HepG2 (cell line): Measurements from ENCODE around the gene ZNF821.

Source experiments
- CEBPB ChIP-seq: IDR thresholded peaks from 2 replicates; pipeline ENCODE4 v1.6.1; 2011; ENCODE audit warnings: low read depth, low read length, improper control_type of control experiment, borderline replicate concordance
- GABPA ChIP-seq, 2 experiments: IDR thresholded peaks; 2 replicates each; pipeline ENCODE4 v1.6.1; 2011 to 2016; ENCODE audit warnings: low read depth in 2 of 2, low read length in 1 of 2, missing biosample characterization in 1 of 2, missing genetic modification characterization in 1 of 2
- GTF3A ChIP-seq: sonication (generic); formaldehyde crosslinking; conservative IDR thresholded peaks from 2 replicates; pipeline ENCODE4 v1.4.0; 2020; ENCODE audit warnings: mild to moderate bottlenecking, missing genetic modification reagents
- MAFK ChIP-seq, 2 experiments: IDR thresholded peaks in 1 of 2; conservative IDR thresholded peaks in 1 of 2; 2 replicates each; pipeline ENCODE4 v1.6.1; 2011; ENCODE audit warnings: improper control_type of control experiment in 2 of 2, low read length in 2 of 2
- PBX3 ChIP-seq: sonication (generic); formaldehyde crosslinking; IDR thresholded peaks from 2 replicates; pipeline ENCODE4 v1.8.1; 2023; ENCODE audit warnings: missing genetic modification reagents, inconsistent platforms, borderline replicate concordance
- TAF1 ChIP-seq: sonication (generic); formaldehyde crosslinking; IDR thresholded peaks from 2 replicates; pipeline ENCODE4 v1.4.0; 2020; ENCODE audit warnings: missing genetic modification reagents
- TCF7L2 ChIP-seq: IDR thresholded peaks from 2 replicates; pipeline ENCODE4 v1.6.1; 2011; ENCODE audit warnings: mild to moderate bottlenecking, low read depth, low read length, moderate library complexity
- ZNF121 ChIP-seq: sonication (generic); formaldehyde crosslinking; IDR thresholded peaks from 2 replicates; pipeline ENCODE4 v1.5.0; 2020; ENCODE audit warnings: mild to moderate bottlenecking, missing genetic modification reagents
- ZNF788 ChIP-seq: sonication (generic); formaldehyde crosslinking; IDR thresholded peaks from 2 replicates; pipeline ENCODE4 v1.5.0; 2020; ENCODE audit warnings: mild to moderate bottlenecking, missing genetic modification reagents, borderline replicate concordance

GRCh38 chr16:71903608-71904007 is 19.6 kb upstream of the ZNF821 start:
- TF ChIP-seq GTF3A (no peak), TAF1 (no peak), TCF7L2 (no peak), ZNF121 (CRISPR knock-in tag) (no peak), CEBPB (no peak), ZNF788 (CRISPR knock-in tag) (no peak), MAFK (conservative IDR thresholded peaks at IDR 0.05 in 1 of 2, IDR thresholded peaks at IDR 0.05 in 1 of 2; ENCODE audit: low read length in 2 of 2) (no peak), GABPA (IDR thresholded peaks at IDR 0.05; ENCODE audit: low read depth, low read length) (no peak), GABPA (CRISPR knock-in tag; IDR thresholded peaks at IDR 0.05; ENCODE audit: low read depth) (no peak), PBX3 (CRISPR knock-in tag) (no peak)
